Caco-2 (cell line): ENCODE data around the gene RFTN1. TPM values are rescaled to one million over a fixed set of nuclear protein-coding genes. Genes with fewer than 3 reads are reported as not detected.

ENCODE experiments used
- BruUV-seq: library from RNA; stranded (reverse); fragments of 400-500 nt; replicated peaks from 2 replicates; lab custom pipeline; 2021; lab: Mats Ljungman, UMichigan
- CTCF ChIA-PET: fragments of 300-600 bp; sonication (Branson Sonifier 250); formaldehyde crosslinking; loops from one replicate; lab custom pipeline; 2022; ENCODE audit warnings: antibody characterized with exemption; lab: Charles Lee
- POLR2A ChIA-PET: fragments of 300-600 bp; sonication (Branson Sonifier 250); formaldehyde crosslinking; loops from one replicate; lab custom pipeline; 2022; ENCODE audit warnings: antibody characterized with exemption; lab: Charles Lee
- DNase-seq, 2 experiments: peaks; one replicate each; pipeline versions ENCODE4 v3.0.0 to v3.0.0-alpha.2; 2020 to 2022
- H3K27me3 ChIP-seq: replicated peaks from 2 replicates; pipeline ENCODE4 v1.6.0; 2011; ENCODE audit warnings: low read length; ENCODE audit not compliant: control insufficient read depth, insufficient read depth
- H3K36me3 ChIP-seq: 2 replicates; pipeline ENCODE4 v1.5.1; 2011; ENCODE audit warnings: low read length; ENCODE audit not compliant: control insufficient read depth, insufficient read depth
- H3K4me1 ChIP-seq: fragments of 250-450 bp; sonication (Bioruptor Pico); 2 replicates; pipeline ENCODE4 v1.5.1; 2020; ENCODE audit warnings: mild to moderate bottlenecking
- H3K4me3 ChIP-seq: 2 replicates; pipeline ENCODE4 v1.5.1; 2011; ENCODE audit warnings: low read depth, mild to moderate bottlenecking, control low read depth, low read length
- H3K9me3 ChIP-seq: fragments of 250-450 bp; sonication (Bioruptor Pico); 2 replicates; pipeline ENCODE4 v1.5.1; 2020; ENCODE audit warnings: mild to moderate bottlenecking, moderate library complexity
- H3K27ac Mint-ChIP-seq: one replicate; pipeline ENCODE4 v1.8.0; 2022; ENCODE audit warnings: mixed read lengths; ENCODE audit not compliant: unreplicated experiment
- H3K27me3 Mint-ChIP-seq: one replicate; pipeline ENCODE4 v1.8.0; 2022; ENCODE audit warnings: mixed read lengths; ENCODE audit not compliant: insufficient read depth, unreplicated experiment
- H3K36me3 Mint-ChIP-seq: one replicate; pipeline ENCODE4 v1.8.0; 2022; ENCODE audit warnings: mild to moderate bottlenecking, mixed read lengths; ENCODE audit not compliant: insufficient read depth, unreplicated experiment
- H3K4me1 Mint-ChIP-seq: one replicate; pipeline ENCODE4 v1.8.0; 2022; ENCODE audit warnings: low read depth, mixed read lengths; ENCODE audit not compliant: unreplicated experiment
- H3K4me3 Mint-ChIP-seq: one replicate; pipeline ENCODE4 v1.8.0; 2022; ENCODE audit warnings: mild to moderate bottlenecking, moderate library complexity, mixed read lengths; ENCODE audit not compliant: unreplicated experiment
- H3K9me3 Mint-ChIP-seq: one replicate; pipeline ENCODE4 v1.8.0; 2022; ENCODE audit warnings: mixed read lengths; ENCODE audit not compliant: unreplicated experiment
- intact Hi-C: fragments of 100-400 bp; cut with micrococcal nuclease; formaldehyde crosslinking; loops from one replicate; pipeline ENCODE4 v1.10.0; 2022; ENCODE audit not compliant: unreplicated experiment
- total RNA-seq: library from RNA; stranded (reverse); gene quantifications from 2 replicates; pipeline ENCODE4 v1.2.3, GENCODE V29; 2022
- TF ChIP-seq, protein P1 (sequence below), 2 experiments: fragments of 200-600 bp in 1 of 2; IDR thresholded peaks; 1 replicate in 1 of 2; 2 replicates in 1 of 2; pipeline versions ENCODE4 v1.5.1 to v1.8.0; 2011 to 2022; ENCODE audit warnings: antibody characterized with exemption in 1 of 2, control low read depth in 1 of 2, inconsistent platforms in 1 of 2, low read depth in 1 of 2, low read length in 1 of 2, mild to moderate bottlenecking in 1 of 2, moderate library complexity in 1 of 2; ENCODE audit not compliant: insufficient read depth in 1 of 2, severe bottlenecking in 1 of 2, unreplicated experiment in 1 of 2

RFTN1 gene
- total RNA-seq, 1 experiment from 2014 or later: 10.2 TPM

DNA sequence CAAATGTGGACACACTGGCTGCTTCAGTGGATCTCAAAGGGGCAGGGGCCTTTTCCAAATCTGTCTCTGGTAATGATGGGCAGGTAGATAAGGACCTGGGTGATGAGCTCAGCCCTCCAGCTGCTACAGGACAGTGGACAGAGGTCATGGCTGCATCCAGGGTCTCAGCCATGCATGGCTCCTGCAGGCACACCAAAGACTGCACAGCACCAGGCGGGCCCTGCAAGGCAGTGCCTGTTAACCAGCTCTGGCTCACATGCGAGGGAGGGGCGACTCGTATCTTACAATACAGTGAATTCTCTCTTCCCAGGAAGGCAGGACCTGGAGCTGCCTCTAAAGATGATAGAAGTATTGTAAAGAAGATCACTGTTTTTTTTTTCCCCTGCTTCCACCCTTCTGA is 189.8 kb downstream of the RFTN1 start:
- no peaks in the 10 kb centered on the region for H3K9me3 ChIP-seq
- H3K27ac Mint-ChIP-seq: no peak overlapping the region
- H3K27me3 ChIP-seq: no peaks in the 10 kb centered on the region
- peaks cover 1% of the 10 kb centered on the region; the same call in 1 of the 2 replicates for H3K36me3 ChIP-seq
- intact Hi-C loops: no loop called here
- no peaks in the 10 kb centered on the region for H3K4me1 Mint-ChIP-seq
- H3K4me3 Mint-ChIP-seq: no peak overlapping the region
- H3K9me3 Mint-ChIP-seq: no peaks in the 10 kb centered on the region
- H3K4me1 ChIP-seq: peaks cover 7% of the 10 kb centered on the region; the same call in 1 of the 2 replicates
- POLR2A ChIA-PET: no interaction called here
- CTCF ChIA-PET: interaction anchor here (1.6 kb wide), 1 partner anchor 174 kb away, joined by 3 read pairs; no protein-coding TSS in a partner anchor
- H3K27me3 Mint-ChIP-seq: no peaks in the 10 kb centered on the region
- H3K36me3 Mint-ChIP-seq: peaks cover 23% of the 10 kb centered on the region
- no TSS peak for BruUV-seq
- no peak overlapping the region for H3K4me3 ChIP-seq
- TF ChIP-seq, protein P1, sequence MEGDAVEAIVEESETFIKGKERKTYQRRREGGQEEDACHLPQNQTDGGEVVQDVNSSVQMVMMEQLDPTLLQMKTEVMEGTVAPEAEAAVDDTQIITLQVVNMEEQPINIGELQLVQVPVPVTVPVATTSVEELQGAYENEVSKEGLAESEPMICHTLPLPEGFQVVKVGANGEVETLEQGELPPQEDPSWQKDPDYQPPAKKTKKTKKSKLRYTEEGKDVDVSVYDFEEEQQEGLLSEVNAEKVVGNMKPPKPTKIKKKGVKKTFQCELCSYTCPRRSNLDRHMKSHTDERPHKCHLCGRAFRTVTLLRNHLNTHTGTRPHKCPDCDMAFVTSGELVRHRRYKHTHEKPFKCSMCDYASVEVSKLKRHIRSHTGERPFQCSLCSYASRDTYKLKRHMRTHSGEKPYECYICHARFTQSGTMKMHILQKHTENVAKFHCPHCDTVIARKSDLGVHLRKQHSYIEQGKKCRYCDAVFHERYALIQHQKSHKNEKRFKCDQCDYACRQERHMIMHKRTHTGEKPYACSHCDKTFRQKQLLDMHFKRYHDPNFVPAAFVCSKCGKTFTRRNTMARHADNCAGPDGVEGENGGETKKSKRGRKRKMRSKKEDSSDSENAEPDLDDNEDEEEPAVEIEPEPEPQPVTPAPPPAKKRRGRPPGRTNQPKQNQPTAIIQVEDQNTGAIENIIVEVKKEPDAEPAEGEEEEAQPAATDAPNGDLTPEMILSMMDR (IDR thresholded peaks at IDR 0.05; ENCODE audit: insufficient read depth in 1 of 2, low read depth in 1 of 2, low read length in 1 of 2, severe bottlenecking in 1 of 2, unreplicated experiment in 1 of 2): no peak
- no peak for DNase-seq

DNA sequence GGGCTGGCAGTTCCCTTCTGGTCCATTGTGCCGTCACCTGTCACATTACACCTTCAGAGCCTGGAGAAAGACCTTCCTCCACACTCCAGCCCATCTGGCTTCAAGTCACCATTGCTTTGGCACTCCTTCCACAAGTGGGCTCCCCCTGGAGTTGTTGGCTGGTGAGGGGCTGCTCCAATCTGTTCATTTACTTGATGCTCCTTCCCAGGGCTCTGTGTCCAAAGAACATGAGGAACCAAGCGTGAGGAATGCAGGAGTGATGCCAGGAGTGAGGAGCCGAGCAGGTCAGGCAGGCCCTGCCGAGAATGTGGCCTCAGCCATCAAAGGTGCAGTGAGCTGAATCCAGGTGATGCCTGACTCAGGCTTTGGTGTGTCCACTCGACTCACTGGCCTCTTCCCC is 191.3 kb downstream of the RFTN1 start:
- TF ChIP-seq, protein P1 (IDR thresholded peaks at IDR 0.05; ENCODE audit: insufficient read depth in 1 of 2, low read depth in 1 of 2, low read length in 1 of 2, severe bottlenecking in 1 of 2, unreplicated experiment in 1 of 2): no peak
- POLR2A ChIA-PET: no interaction called here
- BruUV-seq: no TSS peak
- peaks cover 22% of the 10 kb centered on the region for H3K4me1 ChIP-seq
- H3K9me3 ChIP-seq: no peaks in the 10 kb centered on the region
- peaks cover 1% of the 10 kb centered on the region; the same call in 1 of the 2 replicates for H3K36me3 ChIP-seq
- no peak for DNase-seq
- Mint-ChIP-seq H3K4me1 (no peaks in the 10 kb centered on the region), H3K36me3 (peaks cover 26% of the 10 kb centered on the region), H3K27me3 (no peaks in the 10 kb centered on the region), H3K27ac (no peak overlapping the region), H3K4me3 (no peak overlapping the region), H3K9me3 (no peaks in the 10 kb centered on the region)
- CTCF ChIA-PET: no interaction called here
- H3K4me3 ChIP-seq: no peak overlapping the region
- intact Hi-C loops: no loop called here
- H3K27me3 ChIP-seq: no peaks in the 10 kb centered on the region

DNA sequence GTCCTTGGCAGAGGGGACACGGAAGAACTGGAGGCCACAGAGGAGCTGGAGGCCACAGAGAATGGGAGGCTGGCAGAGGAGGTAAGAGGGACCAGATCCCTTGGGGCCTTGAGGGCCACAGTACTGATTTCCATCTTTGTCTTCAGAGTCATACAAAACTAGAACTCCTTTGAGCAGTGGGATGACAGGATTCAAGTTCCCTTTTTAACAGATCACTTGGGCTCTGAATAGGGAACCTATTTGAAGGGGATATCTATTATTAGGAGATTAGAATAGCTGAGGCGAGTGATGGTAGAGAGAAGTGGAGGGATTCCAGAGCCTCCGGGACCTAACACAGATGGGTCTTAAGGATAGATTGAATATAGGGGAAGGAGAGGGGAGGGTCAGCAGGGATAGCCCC is 192.8 kb downstream of the RFTN1 start:
- H3K9me3 Mint-ChIP-seq: no peaks in the 10 kb centered on the region
- ChIA-PET POLR2A (no interaction called here), CTCF (no interaction called here)
- H3K4me3 ChIP-seq: no peak overlapping the region
- no peaks in the 10 kb centered on the region for H3K27me3 ChIP-seq
- no peak overlapping the region for H3K4me3 Mint-ChIP-seq
- H3K27me3 Mint-ChIP-seq: no peaks in the 10 kb centered on the region
- BruUV-seq: no TSS peak
- intact Hi-C loops: no loop called here
- H3K9me3 ChIP-seq: no peaks in the 10 kb centered on the region
- TF ChIP-seq, protein P1 (IDR thresholded peaks at IDR 0.05; ENCODE audit: insufficient read depth in 1 of 2, low read depth in 1 of 2, low read length in 1 of 2, severe bottlenecking in 1 of 2, unreplicated experiment in 1 of 2): no peak
- peak overlapping the region; percentile 28 for H3K27ac Mint-ChIP-seq
- H3K36me3 Mint-ChIP-seq: peaks cover 35% of the 10 kb centered on the region
- peaks cover 2% of the 10 kb centered on the region for H3K36me3 ChIP-seq
- H3K4me1 Mint-ChIP-seq: no peaks in the 10 kb centered on the region
- DNase-seq: no peak
- H3K4me1 ChIP-seq: peaks cover 22% of the 10 kb centered on the region
